ENCODE results near the gene EAF1. TPM values are rescaled to one million over a fixed set of nuclear protein-coding genes. Genes with fewer than 3 reads are reported as not detected.

Gene EAF1
- total and polyA plus RNA-seq, 2 experiments from 2014 or later = 9.4 to 45.4 TPM

GRCh38 chr3:15475161-15475560, 47.8 kb downstream of the EAF1 start:
- Histone ChIP-seq H3K27ac (ENCODE audit: low read depth) (no peak overlapping the region), H3K9me2 (ENCODE audit: insufficient read depth) (no peaks in the 10 kb centered on the region), H3K4me3 (no peak overlapping the region), H4K20me1 (replicated peaks; ENCODE audit: insufficient read depth) (no peaks in the 10 kb centered on the region), H3K4me1 (ENCODE audit: insufficient read depth) (no peaks in the 10 kb centered on the region), H3K79me2 (replicated peaks; ENCODE audit: insufficient read depth) (no peaks in the 10 kb centered on the region), H3K4me2 (no peak overlapping the region), H2AFZ (no peak overlapping the region), H3K36me3 (ENCODE audit: insufficient read depth) (no peaks in the 10 kb centered on the region), H3F3A (replicated peaks; ENCODE audit: low read depth) (no peaks in the 10 kb centered on the region), H3K27me3 (ENCODE audit: insufficient read depth) (no peaks in the 10 kb centered on the region)
- Mint-ChIP-seq H3K36me3 (ENCODE audit: low read depth) (no peaks in the 10 kb centered on the region), H3K4me3 (no peak overlapping the region), H3K4me1 (0 out of 3 replicates have a peak, but pooled peaks cover 5% of the 10 kb centered on the region), H3K27ac (no peak overlapping the region), H3K27me3 (ENCODE audit: insufficient read depth, low read depth, poor library complexity) (peaks cover 3% of the 10 kb centered on the region), H3K9me3 (no peaks in the 10 kb centered on the region)
- DNase-seq (ENCODE audit: low spot score) = no peak
- TF ChIP-seq ZNF331 (CRISPR knock-in tag; IDR thresholded peaks at IDR 0.05; ENCODE audit: low read depth) = no peak
- TF ChIP-seq ETS1 (IDR thresholded peaks at IDR 0.05) = no peak
- no peak for TF ChIP-seq EZH2phosphoT487 (IDR thresholded peaks at IDR 0.05; ENCODE audit: unreplicated experiment)
- TF ChIP-seq ZNF462 (CRISPR knock-in tag; IDR thresholded peaks at IDR 0.05) = no peak
- TF ChIP-seq CREB1 (CRISPR knock-in tag; IDR thresholded peaks at IDR 0.05; ENCODE audit: low read depth) = no peak
- no peak for TF ChIP-seq NANOG (IDR thresholded peaks at IDR 0.05; ENCODE audit: borderline replicate concordance)
- no peak for TF ChIP-seq CTCF (conservative IDR thresholded peaks at IDR 0.05; ENCODE audit: low read depth in 2 of 2)
- TF ChIP-seq EZH2 (IDR thresholded peaks at IDR 0.05; ENCODE audit: low read depth, unreplicated experiment) = no peak
- no peak for ATAC-seq
